ENCODE data around the gene NHERF1.

- TF ChIP-seq, protein P1, sequence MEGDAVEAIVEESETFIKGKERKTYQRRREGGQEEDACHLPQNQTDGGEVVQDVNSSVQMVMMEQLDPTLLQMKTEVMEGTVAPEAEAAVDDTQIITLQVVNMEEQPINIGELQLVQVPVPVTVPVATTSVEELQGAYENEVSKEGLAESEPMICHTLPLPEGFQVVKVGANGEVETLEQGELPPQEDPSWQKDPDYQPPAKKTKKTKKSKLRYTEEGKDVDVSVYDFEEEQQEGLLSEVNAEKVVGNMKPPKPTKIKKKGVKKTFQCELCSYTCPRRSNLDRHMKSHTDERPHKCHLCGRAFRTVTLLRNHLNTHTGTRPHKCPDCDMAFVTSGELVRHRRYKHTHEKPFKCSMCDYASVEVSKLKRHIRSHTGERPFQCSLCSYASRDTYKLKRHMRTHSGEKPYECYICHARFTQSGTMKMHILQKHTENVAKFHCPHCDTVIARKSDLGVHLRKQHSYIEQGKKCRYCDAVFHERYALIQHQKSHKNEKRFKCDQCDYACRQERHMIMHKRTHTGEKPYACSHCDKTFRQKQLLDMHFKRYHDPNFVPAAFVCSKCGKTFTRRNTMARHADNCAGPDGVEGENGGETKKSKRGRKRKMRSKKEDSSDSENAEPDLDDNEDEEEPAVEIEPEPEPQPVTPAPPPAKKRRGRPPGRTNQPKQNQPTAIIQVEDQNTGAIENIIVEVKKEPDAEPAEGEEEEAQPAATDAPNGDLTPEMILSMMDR (IDR thresholded peaks at IDR 0.05; ENCODE audit: insufficient read depth, low read depth, low read length) = no peak
- no peak for TF ChIP-seq EZH2 (IDR thresholded peaks at IDR 0.05; ENCODE audit: insufficient read depth, low read length)
Measured at GRCh38 chr17:74720506-74720905, 27.9 kb upstream of the NHERF1 start.

Data from astrocyte (in vitro differentiated cells and primary cell).